Measurements from ENCODE around the gene TNK2.
"Not testable (repeated sequence)": the region's sequence is repeated elsewhere in the genome, so short reads cannot be mapped to it uniquely, and the experiment has no call there.

TNK2 gene

DNA sequence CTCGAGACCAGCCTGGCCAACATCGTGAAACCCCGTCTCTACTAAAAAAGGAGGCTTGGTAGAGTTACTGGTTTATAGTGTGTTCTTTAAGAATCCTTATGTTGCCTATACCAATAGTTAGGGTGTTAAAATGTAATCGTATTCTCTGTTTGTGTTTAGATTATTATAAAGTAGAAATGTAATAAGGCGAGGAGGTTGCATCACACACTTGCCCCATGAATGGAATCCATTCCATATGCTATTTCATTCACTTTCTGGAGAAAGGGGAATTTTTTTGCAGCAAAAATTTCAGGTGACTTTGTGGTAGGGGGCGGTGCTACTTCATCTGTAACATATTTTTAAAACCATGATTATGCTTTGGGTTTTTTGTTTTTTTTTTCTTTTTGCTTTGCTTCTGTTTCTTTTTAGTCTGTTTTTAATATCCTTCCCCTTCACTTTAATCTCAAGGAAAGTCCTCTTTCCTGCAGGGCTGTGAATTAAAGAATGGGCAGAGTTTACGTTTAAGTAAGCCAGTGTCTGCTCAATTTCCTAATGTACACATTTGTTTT lies 63.6 kb downstream of the TNK2 start:
- DNase-seq = no peak

GRCh38 chr3:195839260-195840010 lies 68.9 kb downstream of the TNK2 start:
- no peak for DNase-seq

DNA sequence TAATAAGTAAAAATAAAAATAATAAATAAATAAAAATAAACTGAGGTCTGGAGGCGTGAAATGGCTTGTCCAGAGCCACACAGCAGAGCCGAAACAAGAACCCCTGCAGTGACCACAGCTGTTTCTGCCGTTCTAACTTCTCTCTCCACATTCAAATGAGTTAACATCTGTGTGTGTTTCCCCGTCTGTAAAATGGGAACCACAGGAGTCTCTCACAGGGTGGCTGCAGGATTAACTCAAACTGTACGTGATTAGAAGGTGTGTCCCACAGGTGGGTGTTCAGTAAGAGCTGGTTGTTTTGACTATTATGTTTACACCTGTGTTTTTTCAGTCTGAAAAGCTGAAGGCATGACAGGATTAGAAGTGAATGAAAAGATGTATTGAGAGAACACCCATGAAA lies 69.6 kb downstream of the TNK2 start:
- no peak for DNase-seq

DNA sequence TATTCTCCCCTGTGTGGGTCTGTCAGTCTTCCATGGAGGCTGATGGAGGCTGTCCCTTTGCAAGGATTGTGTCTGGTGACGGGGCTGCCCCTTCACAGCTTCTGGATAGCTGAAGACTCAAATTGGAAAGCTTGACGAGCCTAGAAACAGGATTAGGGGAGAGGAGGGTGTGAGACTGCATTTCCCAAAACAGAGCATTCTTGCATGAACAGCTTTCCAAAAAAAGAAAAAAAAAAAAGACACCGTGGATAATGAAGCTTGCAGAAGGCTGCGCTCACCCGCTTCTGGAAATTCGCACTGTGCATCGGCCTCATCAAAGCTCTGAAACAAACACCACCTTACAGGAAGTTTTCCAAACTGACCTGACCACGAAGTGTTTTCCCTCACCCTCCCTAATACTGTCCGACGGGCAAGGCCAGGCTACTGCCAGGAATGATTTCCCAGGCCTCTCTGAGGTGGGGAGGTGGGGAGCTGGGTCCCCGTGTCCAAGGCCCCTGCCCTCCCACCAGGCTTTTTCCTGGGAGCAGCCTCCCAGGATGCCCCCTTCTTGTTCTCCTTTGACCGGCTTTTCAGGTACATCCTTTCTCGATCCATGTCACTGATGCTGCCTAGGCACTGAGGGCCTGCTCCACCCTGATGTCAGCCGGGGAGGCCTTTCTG lies 71.7 kb downstream of the TNK2 start:
- DNase-seq = no peak

DNA sequence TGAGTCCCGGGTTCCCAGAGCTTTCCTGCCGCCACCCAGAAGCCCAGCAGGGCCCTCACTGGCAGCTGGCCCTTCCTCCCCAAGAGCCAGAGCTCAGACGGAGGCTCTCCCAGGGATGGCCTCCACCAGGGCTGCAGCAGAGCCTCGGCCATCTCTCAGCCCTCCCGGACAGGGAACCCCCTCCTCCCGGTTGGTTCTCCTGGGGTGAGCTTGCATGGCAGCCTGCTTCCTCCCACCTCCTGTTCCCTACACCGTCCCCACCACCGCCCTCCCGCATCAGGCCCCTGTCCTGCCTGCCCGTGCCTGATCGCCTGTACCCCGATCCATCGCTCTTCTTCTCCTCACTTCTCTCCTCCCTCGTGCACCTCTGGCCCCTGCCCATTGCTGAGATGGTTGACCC lies 72.6 kb downstream of the TNK2 start:
- DNase-seq = no peak

- DNase-seq = no peak
Measured at GRCh38 chr3:195834675-195835583, 73.4 kb downstream of the TNK2 start.

GRCh38 chr3:195829897-195830254 lies 78.5 kb downstream of the TNK2 start:
- no peak for DNase-seq

DNA sequence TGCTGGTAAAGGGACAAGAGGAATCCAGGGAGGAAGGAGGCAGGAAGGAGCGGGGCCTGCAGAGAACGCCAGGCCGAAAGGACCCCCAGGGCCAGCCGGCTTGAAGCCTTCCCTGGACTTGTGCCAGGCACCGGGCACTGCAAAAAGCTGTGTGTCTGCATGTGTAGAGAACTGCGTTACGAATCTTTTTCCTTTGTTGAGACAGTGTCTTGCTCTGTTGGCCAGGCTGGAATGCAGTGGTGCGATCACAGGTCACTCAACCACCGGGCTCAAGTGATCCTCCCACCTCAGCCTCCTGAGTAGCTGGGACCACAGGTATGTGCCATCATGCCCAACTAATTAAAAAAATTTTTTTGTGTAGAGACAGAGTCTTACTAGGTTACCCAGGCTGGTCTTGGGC lies 79.6 kb downstream of the TNK2 start:
- no peak for DNase-seq

GRCh38 chr3:195825857-195826804 lies 82.2 kb downstream of the TNK2 start:
- no peak for DNase-seq

- no peak for DNase-seq
Measured at GRCh38 chr3:195825191-195825588, 83.2 kb downstream of the TNK2 start.

- DNase-seq = not testable (repeated sequence)
Measured at GRCh38 chr3:195824425-195825190, 83.7 kb downstream of the TNK2 start.

GRCh38 chr3:195823999-195824398 lies 84.4 kb downstream of the TNK2 start:
- DNase-seq = no peak

GRCh38 chr3:195823280-195823679 lies 85.1 kb downstream of the TNK2 start:
- DNase-seq = no peak

DNA sequence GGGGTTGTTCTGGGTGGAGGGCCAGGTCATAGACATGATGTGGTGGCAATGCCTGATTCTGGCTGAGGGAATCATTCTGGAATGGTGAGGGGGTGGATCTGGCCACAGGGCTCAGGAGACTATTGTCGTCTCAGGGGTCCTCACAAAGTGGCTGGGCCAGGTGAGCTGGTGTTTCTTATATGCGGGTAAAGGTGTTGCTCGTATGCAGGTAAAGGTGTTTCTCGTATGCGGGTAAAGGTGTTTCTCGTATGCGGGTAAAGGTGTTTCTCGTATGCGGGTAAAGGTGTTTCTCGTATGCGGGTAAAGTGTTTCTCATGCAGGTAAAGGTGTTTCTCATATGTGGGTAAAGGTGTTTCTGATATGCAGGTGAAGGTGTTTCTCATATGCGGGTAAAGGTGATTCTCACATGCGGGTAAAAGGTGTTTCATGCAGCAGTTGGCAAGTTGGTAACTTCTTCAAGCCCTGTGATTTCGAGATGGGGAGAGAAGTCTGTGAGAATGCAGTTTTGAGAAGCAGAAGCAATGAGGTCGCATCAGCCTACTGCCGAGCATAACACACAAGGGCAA lies 86.1 kb downstream of the TNK2 start:
- DNase-seq = no peak

DNA sequence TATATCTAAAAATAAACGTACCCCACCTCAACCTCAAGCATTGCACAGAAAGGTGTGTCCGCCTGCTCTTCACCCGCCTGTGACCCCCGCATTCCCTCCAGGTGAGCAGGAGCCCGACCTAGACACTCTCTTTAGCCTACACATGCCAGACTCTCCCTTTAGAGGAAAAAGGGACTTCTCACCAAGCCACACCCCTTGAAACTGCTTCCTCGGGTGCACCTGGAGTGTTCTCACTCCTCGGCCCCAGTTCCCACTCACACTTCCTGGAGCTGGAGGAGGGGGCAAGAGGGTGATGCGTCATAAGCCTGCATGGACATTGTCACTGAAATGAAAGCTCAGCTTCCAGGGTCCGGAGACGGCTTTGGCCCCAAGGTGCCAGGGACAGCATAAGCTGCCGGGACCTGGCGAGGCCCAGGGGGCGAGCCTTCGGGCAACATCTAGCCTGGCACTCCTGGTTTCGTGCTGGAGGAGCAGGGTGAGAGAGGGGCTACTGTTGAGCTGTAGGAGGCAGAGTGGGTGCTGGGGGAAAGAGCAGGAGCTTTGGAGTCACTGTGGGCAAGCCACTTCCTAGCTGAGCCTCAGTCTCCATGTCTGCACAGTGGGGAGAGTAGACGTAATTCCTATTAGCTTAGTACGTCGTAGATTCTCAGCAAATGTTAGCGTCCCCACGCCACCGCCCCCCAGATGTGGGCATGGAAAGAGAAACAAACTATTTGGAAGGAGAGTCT lies 86.8 kb downstream of the TNK2 start:
- DNase-seq = no peak

DNA sequence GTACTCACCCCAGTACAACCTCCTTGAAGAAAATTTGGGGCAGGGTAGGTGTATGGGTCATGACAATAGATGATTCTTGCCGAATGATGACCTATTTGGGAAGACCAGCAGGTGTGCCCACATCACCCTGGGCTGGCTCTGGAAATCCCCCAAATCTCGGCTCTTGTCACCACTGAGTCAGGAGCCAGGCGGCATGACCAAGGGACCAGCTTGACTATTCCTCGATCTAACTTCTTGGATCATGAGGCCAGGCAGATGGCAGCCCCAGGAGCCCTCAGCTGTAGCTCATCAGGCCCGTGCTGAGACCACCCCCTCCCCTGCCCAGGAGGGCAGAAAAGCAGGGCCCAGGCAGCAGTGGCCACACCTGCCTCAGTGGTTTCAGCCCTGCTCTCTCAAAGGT lies 87.5 kb downstream of the TNK2 start:
- no peak for DNase-seq

GRCh38 chr3:195820186-195820585 lies 88.2 kb downstream of the TNK2 start:
- DNase-seq = no peak

GRCh38 chr3:195818301-195818700 lies 90.0 kb downstream of the TNK2 start:
- no peak for DNase-seq

- DNase-seq = no peak
Measured at GRCh38 chr3:195817578-195818135, 90.7 kb downstream of the TNK2 start.
